DMS53 treated with DMSO at 0.1 percent for 48 hours (cell line): ENCODE results near the gene CAPZB.

Experiments
- DNase-seq: peaks from one replicate; lab custom pipeline; 2025; ENCODE audit not compliant: unreplicated experiment; lab: John Stamatoyannopoulos, UW

CAPZB gene

GRCh38 chr1:19390901-19391595 lies 94.3 kb downstream of the CAPZB start:
- DNase-seq: peak; percentile 10

DNA sequence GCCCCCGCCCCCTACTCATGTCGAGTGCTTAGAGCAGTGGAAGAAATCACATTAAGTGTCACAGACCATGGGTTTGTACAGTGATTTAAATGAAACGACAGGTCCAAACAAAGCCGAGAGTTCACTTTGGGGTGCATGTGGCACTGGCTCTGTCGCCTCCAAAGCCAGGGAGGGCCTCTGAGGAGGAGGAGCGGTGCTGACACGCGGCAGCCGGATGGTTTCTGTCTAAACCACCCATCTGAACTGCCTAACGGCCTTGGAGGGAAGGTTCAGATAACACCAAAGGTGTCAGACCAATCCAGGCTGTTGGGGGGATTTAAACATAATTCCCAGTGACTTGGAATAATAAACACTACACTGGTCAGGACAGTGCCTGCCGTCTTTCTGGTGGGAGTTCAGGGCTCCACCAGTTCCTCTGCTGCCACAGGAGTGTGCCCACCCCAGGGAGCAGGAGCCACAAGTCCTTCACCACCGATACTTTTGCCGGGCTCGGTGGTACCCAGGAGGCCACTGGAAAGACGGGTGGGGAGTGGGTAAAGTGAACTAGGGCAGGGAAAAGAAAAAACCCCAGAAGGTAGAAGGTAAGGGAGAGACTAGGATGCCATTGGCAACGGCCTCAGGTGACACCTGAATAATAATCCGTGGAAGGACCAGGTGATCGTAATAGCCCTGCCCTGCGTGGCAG lies 95.0 kb downstream of the CAPZB start:
- DNase-seq: no peak

DNA sequence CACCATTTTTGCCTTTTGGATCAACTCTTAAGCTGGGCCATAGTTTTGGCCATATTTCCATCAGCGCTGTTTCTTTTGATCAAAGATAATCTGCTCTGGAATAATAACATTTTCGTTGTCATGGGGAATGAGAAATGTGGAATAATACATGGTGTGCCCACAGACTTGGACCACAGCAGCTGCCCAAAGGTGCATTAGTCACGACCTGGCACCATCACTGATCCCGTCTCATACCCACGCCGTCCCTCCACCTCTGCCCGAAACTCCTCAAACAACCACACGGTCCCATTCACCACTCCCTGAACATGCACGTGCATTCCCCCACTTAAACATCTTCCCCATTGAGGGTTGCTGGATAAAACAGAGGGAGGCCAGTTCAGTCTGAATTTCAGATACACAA lies 96.4 kb downstream of the CAPZB start:
- DNase-seq: no peak

- no peak for DNase-seq
Measured at GRCh38 chr1:19387045-19387467, 98.3 kb downstream of the CAPZB start.

DNA sequence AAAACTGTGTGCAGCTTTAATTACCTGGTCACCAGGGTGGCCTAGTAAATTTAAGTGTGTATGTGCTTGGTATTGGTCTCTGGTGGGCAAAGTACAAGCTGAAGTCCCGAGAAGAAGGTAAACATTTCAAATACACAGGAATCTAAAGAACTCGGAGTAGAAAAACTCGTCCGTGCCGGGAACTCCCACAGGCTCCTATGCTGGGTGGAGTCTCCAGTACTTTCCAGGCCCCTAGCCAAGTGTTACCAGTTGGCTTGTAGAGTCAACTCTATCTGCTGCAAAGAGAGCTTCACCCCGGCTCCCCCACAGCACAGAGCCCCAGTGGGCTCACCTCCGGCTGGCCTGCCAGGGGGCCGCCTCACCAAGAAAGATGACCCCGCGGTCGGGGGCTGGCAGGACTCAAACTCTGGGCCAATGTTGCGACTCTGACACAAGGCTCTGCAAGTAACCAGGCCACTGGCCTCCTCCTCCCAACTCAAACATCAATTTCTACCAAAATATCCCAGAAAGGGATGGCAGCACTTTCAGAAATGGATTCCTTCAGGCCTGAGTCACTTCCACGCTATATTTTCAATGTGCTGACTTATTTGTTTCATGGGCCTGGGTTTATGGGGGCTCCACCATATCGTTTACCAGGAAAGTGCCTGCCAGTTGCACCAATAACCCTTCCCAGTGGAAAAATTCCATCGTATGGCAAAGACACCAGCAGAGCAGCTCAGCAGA lies 99.3 kb downstream of the CAPZB start:
- no peak for DNase-seq

- DNase-seq: no peak
Measured at GRCh38 chr1:19385221-19385620, 100.1 kb downstream of the CAPZB start.

DNA sequence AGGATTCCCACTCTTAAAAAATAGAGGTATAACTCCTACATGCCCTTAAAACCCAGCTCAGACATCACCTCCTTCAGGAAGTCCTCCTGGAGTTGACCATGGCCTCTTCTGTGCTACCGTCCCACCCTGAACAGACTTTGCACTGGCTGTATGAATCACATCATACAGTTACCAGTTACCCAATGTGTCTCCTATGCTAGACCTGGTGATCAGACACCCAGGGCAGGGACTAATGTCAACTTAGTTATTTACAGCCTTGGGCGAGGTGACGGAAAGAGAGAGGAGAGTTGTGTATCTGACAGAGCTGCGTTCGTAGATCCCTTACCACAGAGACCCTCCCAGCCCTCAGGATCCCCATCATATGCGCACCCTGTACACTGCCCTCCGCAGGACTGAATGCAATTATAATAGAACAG lies 100.6 kb downstream of the CAPZB start:
- DNase-seq: no peak

GRCh38 chr1:19384113-19384512 lies 101.2 kb downstream of the CAPZB start:
- DNase-seq: no peak

DNA sequence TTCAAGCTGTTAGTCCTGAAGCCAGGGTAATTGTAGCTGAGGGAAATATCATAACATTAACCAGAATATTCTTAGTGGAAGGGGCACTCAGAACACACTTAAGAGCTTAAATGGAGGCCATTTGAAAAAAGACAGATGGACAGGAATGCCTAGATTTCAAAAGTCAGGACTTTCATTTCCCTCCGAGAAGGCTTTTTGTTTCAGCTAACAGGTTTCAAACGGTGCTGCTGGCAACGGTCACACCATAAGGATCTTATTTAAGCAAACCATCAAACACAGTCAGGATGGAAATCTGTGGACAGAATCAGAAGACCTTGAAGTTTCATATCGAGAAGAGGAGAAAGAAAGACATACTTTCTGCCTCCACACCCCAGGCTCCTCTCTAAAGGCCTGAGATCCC lies 103.1 kb downstream of the CAPZB start:
- no peak for DNase-seq

DNA sequence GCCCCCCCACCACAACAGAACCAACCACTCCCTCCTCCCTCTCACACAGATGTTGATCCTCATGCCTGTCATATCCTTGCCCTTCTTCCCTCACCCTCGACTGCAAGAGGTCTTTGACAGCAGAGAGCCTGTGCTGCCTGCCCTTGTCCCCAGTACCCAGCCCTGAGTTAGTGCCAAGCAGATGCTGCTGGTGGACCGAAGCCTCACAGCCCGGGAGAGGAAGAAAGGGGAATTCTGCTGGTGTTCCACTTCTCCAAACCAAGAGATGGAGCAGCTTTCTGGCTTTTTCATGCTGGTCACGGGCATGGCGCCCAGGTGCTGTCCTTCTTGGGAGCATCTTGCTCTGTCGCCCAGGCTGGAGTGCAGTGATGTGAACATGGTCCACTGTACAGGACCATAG lies 104.1 kb downstream of the CAPZB start:
- DNase-seq: no peak

DNA sequence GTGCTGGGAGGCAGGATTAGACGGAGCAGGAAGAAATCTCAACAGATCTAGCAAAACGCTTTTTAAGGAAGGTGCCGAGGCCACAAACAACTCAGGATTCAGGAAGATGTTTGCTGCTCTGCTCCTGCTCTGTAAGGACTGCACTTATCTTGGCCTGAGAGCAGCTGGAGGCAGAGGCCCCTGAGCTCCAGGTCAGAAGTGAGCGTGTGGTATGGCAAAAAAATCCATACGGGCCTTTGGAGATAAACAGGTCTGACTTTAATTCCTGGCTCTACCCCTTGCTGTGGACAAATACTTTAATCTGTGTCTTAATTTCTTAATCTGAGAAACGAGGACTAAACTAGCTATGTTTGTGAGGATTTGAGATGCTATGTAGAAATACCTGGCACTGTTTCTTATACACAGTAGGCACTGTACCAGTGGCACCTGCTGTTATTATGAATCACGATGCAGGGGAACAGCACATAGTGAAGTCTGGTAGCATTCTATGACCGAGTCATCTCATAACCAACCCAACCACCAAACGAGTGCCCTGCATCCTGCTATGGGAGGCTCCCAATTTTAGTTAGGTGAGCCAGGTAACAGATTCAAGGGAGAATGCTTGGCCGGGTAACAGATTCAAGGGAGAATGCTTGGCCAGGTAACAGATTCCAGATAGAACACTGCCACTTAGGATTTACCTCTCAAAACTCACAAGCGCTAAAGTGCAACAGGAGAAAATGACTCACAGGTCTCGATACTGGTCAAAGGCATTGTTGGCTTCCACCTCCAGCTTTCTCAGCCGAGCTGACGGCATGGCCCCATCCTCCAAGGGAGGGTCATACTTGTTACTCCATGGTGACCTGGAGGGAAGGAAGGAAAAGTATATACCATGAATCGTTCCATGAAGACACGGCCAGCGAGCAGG lies 107.3 kb downstream of the CAPZB start:
- no peak for DNase-seq

DNA sequence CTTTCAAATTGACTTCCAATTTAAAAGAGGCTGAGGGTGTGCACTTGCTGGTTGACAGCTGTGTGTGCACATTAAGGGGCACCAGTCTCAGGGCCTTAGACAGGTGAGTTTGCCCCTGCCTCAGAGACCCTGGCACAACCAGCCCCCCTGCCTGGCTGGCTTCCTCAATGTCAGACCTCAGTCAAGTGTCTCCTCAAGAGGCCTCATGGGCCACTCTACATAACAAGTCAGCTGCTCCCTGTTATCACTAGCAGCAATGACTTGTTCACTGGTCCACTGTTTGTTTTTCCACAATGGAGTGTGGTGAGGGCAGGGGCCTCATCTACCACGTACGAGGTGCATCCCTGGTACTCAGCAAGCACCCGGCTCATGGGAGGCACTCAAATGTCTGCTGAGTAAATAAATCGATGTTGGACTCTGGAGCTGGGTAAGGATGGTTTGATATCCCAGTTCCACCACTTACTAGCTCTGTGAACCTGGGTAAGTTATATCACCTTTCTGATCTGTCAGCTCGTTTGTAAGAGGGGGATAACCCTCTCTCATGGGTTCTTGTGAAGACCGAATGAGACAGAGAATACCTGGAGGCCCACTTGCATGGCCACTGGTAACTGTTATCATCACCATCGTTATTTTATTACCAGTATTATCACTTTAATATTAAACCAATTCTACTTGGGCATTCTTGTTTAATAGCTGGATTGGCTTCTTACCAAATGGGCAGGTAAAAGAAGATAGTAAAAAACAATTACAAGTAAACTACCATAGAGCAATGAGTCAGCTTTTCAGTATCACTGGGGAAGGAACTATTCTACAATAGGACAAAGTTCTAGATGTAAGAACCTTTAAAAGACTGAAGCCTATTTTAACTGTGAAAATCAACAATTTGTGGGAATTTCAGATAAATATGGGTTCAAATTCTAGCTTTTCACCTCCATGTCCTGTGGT lies 108.6 kb downstream of the CAPZB start:
- DNase-seq: peak; percentile 15

GRCh38 chr1:19375631-19376400 lies 109.5 kb downstream of the CAPZB start:
- no peak for DNase-seq

- no peak for DNase-seq
Measured at GRCh38 chr1:19374926-19375325, 110.4 kb downstream of the CAPZB start.

- no peak for DNase-seq
Measured at GRCh38 chr1:19374083-19374801, 111.1 kb downstream of the CAPZB start.

GRCh38 chr1:19373211-19374082 lies 111.9 kb downstream of the CAPZB start:
- no peak for DNase-seq

GRCh38 chr1:19372602-19373001 lies 112.7 kb downstream of the CAPZB start:
- no peak for DNase-seq

DNA sequence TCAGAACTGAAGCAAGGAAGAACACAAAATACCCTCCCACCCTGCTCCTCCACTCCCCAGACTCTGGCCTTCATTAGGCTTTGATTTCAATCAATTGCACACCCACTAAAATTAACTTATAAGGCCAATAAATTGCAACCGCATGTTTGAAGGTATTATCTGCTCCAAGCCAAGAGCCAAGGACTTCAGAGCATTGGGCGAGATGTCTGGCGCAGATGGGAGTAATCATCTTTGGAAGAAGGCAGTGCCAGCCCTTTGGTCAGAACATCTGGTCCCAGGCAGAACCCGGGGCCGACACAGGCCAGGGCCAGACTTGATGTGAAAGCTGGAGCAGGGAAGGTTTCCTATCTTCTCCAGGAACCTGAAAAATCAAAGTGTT lies 113.2 kb downstream of the CAPZB start:
- no peak for DNase-seq
